CD4-positive, alpha-beta T cell treated with Interleukin-17A for 1 hour (primary cell): Measurements from ENCODE around the gene PDE11A.

Experiments used
- DNase-seq: peaks from one replicate; pipeline ENCODE4 v3.0.0-alpha.2; 2020

Gene PDE11A

DNA sequence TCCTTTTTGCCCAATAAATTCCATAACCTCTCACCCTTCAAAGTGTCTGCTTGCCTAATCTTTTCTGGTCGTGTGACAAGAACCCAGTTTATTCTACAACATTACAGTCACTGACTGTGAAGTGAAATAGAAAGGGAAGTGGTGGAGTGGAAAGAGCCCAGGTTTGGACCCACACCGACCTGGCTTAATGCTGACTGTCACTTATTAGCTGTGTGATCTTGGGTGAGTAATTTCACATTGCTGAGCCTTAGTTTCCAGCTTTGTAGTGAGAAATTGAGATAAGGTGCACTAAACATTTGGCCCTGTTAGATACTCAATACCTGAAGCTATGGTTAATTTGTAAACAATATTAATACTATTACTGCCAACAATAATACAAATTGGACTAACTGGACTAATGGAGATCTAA is 388.9 kb downstream of the PDE11A start:
- DNase-seq: no peak

DNA sequence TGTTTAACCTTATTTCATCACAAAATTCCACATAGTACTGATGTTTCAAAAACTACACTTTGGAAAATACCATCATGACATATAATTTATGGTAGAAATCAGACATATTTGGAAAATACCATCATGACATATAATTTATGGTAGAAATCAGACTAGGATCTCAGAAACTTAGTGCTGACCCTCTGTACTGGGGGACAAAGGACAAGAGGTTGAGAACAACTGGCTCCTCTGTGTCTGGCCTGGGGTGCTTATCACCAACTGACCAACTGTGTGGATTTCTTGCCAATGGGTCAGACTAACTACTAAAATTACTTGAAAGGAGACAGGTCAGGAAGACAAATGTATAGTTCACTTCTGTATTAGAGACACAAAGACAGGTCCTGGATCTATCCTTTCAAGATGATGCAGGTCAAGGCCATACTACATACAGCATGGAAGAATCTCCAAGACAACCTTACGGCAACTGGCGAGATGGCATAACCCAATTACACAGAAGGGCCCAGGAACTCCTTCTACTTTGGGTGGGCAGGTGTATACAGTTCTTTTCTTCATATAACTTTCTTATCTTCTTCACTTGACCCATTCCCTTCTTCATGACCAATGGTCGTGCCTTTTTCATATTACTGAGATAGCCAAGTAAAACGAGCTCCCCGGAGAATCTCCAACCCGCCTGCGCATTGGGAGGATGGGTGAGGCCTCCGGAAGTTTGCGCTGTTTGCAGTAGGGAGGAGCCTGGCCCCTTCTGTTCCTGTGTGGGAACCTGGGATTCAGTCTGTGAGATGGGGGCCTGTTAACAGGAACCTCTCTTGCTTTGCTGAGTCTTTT is 389.5 kb downstream of the PDE11A start:
- DNase-seq: no peak

DNA sequence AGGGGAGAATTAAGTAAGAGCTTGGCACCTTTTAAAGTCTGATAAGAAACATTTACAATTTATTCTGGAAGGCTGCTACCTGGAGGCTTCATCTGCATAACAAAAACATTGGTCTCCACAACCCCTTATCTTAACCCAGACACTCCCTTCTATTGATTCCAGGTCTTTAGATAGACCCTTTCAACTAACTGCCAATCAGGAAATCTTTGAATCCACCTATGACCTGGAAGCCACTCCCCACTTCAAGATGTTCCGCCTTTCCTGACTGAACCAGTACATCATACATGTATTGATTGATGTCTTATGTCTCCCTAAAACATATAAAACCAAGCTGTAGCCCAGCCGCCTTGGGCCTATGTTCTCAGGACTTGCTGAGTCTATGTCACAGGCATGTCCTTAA is 390.6 kb downstream of the PDE11A start:
- DNase-seq: no peak

DNA sequence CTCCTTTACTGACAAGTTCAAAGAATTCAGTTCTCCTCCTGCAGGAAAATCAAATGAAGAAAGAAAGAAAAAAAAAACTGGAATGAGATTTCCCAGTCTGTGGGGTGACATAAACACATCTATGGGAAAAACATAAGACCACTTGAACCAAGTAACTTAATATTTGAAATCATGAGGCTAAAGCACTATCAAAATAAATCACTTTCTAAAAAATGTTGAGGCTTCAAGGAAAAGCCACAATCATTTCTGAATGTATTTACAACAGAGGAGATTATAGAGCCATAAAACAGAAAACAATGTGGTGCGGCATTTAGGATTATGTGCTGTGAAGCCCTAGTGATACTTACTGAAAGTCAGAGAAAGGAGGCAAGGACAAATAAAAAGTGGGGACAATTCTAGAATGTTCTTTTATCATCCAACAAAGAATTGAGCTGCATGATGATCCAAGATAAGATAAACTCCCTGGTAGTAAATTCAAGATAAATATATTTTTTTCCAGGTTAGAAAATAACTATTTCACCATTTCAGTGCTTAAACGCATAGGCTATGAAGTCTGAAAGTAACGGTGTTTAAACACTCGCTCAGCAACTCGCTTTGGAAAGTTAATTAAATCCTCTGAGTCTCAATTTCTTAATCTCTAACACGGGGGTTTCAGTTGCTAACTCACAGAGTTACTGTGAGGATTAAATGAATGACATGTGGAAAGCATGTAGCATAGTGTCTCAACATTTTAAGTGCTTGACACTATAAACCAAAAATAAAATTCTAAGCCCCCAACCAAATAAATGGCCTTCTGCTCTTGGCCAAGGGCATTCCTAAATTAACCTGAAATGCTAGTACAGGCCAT is 391.5 kb downstream of the PDE11A start:
- no peak for DNase-seq

DNA sequence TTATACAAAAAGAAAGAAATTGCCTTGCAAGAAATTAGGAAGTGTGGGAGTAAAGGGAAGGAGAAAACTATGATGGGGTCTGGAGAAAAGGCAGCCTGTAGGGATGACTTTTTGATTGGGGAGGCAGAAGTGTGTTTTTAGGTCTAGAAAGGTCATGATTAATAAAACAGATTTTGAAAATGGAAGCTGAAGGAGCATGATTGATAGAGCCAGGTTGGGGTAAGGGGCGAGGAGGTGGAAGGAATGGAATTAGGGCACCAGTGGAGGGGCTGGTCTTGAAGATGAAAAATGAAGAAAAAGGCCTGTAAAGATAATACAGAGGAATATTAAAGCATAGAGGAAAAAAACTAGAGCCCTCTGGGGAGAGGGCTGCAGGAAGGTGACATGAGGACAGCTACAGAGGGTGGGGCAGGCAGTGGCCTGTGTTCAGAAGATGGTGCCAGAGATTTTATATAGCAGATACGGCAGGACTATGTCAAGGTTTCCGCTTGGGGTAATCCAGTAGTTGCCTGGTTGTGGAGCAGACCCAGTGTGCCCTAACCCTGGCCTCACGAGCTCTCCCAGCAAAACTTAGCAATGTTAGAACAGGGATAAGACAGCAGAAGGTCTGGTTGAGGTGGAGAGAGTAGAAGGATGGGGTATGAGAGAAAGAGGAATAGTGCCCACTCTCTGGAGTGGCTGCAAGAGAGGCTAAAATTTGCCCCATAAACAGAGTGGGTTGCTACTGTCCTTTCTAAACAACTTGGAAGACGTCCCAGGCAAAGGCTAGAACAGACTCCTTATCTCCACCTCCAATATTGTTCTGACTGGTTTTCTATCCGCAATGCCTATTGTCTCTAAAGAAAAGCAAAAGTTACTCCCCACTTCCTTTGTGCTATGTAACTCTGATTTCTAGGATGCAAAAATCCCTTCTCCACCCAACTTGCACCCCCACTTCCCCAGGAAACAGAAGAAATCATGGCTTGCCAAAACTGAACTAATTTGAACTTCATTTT is 392.7 kb downstream of the PDE11A start:
- DNase-seq: no peak

DNA sequence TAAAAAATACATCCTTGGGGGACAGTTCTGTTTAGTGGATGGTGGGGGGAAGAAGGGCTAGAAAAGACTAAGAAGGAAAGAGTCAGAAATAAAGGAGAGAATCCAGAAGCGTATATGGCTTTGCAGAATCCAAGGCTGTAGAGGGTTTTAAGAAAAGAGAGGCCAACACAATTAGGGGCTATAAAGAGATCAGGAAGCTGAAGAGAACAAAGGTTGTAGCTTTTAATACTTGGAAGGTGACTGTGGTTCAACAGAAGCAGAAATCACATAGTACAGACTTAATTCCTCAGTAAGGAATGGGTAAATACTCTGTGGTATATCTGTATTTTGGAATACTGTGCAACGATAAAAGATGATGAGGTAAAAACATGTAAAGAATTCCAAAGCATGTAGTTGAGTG is 393.6 kb downstream of the PDE11A start:
- no peak for DNase-seq

DNA sequence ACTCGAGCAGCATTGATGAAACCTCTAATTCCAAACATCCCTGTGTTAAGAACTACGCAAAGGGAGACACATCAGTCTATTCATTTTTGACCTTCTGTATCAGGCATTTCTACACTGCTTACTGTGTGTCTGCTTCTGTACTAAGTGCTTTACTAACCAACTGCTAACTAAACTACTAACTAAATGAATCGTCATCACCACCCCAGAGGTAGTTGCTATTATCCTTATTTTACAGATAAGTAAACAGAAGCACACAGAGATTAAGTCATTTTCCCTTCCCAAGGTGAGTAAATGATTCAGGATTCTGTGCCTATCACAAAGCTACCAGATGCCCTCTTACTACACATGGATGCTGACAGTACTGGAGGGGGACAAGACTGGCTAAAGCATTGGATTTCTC is 395.9 kb downstream of the PDE11A start:
- no peak for DNase-seq

DNA sequence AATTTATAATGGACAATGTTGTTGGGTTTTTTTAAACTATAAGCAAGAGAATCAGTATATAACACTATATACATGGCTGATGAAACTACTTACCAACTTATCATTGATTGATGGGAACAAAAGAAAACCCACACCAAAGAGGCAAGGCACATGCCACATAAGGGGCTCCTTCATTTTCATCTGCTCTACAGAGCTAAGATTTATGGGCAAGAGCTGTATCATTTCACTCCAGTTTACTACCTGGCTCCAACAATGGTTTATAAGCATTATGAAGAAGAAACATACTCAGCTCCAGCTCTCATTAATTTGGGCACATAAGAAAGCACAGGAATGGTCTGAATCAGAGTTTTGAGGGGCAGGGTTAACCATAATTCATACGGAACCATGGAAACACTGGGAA is 396.8 kb downstream of the PDE11A start:
- DNase-seq: no peak

DNA sequence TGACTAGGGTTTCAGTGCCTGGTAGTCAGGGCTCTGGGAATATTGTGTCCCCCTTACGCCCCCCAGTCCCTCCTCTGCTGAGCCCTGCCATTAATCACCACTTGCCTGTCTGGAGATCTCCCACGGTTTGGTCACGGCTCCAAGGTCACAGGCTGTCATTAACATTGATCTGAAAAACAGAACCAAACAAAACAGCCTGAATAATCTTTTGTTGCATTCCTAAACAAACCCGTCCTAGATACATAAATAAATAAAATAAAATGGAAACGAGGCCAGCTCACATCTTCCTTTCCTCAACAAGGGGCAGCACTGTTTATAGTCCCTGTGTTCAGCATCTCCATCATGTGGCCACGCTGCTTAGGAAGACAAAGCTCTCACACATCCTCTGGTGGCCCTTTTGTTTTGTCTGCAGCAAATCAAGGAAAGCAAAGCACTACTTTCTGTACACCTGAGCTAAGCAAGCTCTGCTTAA is 397.2 kb downstream of the PDE11A start:
- DNase-seq: no peak

DNA sequence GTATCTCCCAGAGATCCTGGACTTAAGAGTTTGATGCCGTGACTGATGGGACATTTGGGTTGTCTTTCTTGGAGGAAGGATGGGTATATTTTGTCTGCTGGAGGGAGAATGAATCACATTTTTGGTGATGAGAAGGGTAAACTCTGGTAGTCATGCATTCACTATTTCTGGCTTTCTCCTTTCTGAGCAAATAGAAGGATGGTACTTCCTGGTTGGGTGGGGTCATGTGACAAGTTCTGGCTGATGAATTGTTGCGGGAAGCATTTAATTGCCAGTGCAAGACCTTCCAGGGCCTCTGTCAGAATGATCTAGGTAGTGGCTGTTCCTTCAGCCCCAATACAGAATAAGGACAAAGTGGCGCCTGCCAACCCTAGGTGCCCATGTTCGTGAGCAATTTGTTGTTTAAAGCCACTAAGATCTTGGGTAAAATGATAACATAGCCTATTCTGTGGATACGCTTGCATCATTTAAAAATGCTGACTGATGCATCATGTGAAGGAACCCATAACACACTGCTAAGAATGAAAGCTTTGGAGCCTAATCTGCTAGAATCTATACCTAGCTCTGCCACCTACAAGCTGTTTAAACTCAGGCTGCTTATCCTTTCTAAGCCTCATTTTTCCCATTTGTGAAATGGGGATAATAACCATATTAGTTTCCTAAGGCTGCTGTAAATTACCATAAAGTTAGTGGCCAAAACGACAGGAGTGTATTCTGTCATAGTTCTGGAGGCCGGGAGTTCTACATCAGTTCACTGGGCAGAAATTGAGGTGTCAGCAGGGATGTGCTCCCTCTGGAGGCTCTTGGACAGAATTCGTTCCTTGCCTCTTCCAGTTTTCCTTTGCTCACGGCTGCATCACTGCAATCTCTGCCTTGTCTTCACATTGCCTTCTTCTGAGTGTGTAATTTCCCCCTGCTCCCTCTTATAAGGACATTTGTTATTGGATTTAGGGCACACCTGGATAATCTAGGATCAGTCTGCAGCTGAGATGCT is 398.7 kb downstream of the PDE11A start:
- no peak for DNase-seq

DNA sequence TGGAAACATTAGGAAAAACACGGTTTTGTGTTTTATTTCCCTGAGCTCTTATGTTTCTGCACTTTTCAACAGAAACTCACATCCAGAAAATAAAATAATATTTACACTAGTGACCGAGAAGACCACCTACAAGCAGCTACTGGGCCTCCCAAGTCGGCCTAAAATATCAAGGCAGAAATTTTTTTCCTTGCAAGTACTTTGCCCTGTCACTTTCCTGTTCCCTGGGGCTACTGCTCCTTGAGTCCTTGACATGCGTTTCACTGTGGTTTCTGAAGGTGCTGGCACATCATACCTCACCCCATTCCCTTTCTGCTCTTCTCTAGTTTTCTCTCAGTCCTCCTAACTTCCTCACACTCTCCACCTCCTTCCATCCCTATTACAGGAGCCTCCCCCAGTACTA is 400.9 kb downstream of the PDE11A start:
- DNase-seq: no peak

DNA sequence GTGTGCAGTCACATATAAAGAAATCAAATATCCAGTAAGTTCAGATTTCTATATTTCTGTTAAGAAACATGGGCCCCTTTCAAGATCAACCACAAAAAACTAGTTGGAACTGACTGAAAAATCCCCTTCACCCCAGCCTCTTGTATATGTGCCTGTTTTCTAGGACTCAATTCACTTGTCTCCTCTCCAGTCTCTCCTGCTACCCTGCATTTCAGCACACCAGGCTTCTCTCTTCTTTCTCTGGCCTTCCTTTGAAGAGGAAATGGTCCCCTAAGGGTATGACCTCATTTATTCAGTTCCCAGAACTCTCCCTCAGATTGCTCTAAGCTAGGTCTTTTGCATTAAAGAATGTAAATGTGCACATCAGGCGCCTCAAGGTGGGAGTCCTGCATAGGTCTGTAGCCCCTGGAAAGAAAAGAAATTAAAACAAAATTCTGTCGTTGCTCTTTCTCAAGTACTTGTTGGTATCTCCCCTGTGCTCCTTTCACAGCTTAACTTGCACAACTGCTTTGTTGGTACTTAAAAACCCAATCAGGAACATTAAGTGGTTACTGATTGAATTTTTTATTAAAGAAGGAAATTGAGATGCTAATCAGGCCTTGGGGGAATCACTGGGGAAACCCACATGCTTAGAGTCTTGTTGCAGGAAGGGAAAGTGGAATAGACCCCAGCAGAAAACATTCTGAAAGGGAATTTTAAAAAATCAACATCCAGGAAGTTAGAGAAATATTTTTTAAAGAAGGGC is 401.6 kb downstream of the PDE11A start:
- DNase-seq: no peak

DNA sequence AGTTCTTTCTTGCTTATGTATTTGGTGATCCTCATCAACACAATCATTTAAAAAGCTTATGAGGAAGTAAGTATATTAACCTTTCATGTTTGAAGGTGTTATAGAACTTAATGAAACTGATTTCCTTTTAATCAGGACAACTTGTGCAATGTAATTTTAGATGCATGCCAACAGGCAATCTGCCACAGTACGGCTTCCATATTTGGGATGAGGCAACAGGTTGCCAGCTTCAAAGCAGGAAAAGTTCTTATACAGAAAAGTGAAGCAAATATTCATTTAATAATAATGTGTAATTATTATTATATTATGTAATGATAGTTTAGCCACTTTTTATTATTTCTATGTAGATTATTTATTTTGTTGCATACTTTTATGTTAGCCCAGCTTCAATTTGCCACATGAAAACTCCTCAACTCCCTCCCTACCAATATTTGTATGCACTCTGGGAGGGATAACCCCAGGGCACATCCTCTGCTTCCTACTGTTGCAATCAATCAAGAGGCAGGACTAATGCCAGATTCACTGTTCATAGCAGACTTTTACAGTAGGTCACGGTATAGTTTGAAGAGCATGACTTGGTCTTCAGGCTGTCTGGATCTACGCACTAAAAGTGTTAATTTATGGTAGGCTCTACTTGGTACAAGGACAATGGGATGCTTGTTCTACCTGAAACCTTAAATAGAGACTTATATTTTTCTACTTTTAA is 402.8 kb downstream of the PDE11A start:
- DNase-seq: no peak

DNA sequence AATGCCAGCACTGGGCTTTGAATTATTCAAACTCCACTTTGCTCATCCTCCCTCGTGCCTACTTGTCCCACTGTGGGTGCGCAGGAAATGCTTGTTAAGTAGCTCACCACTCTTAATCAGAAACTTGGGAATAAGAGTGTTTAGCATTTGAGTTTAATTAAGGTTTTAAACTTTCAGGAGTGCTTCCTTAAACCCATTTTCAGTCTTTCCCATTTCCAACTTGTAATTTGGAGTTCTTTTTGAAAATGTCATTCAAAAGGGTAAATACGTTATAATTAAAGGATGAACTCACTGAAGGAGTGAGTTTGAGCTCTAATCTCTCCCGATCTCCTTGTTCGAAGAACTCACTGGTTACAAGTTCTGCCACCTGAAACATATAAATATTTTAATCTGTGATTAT is 403.4 kb downstream of the PDE11A start:
- no peak for DNase-seq

DNA sequence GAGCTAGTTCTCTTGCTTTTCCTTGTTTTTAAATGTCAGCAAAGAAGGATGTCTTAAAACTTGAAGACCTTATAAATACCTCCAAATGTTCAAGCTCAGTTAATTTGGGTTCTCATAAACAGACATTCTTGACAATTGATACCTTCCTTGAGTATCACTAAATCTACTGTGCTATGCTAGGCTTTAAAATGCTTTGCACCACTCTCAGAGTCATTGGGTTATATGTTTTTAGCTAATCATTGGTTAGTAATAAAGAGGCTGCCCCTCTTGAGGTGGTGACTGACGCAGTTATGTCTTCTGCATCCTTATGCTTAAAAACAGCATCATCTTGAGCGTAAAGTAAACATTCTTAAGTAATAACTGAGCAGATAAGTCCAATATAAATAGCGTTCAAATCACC is 404.0 kb downstream of the PDE11A start:
- DNase-seq: no peak

DNA sequence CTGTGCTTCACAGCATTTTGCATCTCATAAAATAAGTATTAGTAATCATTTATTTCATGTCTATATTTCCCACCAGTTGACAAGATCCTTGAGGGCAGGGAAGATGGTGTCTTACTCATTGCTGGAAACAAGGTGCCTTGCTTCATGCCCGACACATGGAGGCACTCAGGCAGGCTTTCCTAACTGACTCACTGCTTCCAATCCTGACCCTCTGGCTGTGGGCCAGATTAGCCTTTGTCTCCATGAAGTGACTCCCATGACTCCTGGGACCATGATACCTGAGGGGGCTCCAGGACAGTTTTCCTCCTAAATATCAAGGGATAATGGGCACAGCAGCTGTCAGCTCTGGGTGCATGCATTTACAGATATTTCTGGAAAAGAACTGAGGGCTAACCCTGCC is 405.0 kb downstream of the PDE11A start:
- DNase-seq: no peak

DNA sequence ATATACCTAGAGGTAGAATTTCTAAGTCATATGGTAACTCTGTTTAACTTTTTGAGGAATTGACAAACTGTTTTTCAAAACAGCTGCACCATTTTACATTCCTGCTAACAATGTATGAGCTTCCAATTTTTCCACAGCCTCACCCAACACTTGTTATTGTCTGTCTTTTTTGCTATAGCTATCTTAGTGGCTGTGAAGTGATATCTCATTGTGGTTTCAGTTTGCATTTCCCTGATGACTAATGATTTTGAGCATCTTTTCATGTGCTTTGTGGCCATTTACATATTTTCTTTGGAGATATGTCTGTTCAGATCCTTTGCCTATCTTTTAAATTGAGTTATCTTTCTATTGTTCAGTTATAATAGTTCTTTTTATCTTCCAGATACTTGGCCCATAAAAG is 406.2 kb downstream of the PDE11A start:
- no peak for DNase-seq

DNA sequence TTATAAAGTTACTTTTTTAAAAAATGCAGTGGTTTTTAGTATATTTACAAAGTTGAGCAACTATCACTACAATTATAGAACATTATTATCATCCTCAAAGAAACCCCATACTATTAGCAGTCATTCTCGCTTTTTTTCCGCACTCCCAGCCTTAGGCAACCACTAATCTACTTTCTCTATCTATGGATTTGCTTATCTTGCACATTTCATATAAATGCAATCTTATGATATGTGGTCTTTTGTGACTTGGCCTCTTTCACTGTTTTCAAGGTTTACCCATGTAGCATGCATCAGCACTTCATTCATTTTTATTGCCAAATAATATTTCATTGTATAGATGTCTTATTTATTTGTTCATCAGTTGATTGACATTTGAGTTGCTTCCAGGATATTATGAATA is 406.6 kb downstream of the PDE11A start:
- no peak for DNase-seq

DNA sequence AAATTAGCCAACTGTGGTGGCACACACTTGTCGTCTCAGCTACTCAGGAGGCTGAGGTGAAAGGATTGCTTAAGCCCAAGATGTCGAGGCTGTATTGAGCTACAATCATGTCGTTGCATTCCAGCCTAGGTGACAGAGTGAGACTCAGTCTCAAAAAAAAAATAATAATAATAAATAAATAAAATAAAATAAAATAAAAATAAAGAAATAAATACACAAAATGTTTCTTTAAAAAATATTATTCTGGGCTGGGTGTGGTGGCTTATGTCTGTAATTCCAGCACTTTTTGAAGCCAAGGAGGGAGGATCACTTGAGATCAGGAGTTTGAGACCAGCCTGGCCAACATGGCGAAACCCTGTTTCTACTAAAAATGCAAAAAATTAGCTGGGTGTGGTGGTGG is 407.2 kb downstream of the PDE11A start:
- DNase-seq: no peak

DNA sequence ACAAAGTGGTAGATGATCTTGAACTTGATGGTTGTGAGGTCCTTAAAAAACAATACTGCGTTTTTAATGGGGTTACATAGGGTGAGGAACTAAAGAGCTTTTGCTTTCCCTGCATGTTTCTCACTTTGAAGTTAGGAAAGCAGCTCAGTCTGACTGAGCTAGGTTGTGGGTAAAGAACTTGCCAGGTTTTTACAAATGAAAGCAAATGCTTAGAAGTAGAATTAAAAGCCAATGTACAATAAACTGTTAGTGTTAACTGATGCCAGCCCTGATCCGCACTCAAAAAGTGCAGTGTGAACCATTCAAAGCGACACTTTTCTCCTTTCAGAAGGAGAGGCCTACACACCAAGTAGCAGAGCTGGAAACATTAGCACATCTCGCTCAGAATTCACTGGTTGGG is 409.7 kb downstream of the PDE11A start:
- DNase-seq: no peak
